A549 (cell line): ENCODE results near the gene BCAS2.

Source experiments
- BCL3 ChIP-seq: fragments of >200 bp; sonication (Bioruptor Twin); formaldehyde crosslinking; IDR thresholded peaks from 3 replicates; pipeline ENCODE4 v1.6.1; 2016
- BHLHE40 ChIP-seq: IDR thresholded peaks from 2 replicates; pipeline ENCODE4 v1.6.1; 2012; ENCODE audit warnings: low read depth, low read length, inconsistent platforms
- CBX8 ChIP-seq: fragments of 200-600 bp; sonication (generic); IDR thresholded peaks from 2 replicates; pipeline ENCODE4 v1.6.1; 2016
- CTCF ChIP-seq: fragments of >200 bp; sonication (Bioruptor Twin); formaldehyde crosslinking; IDR thresholded peaks from 3 replicates; pipeline ENCODE4 v1.5.1; 2016
- ELK1 ChIP-seq: fragments of 150-350 bp; IDR thresholded peaks from 2 replicates; pipeline ENCODE4 v1.6.1; 2014; ENCODE audit warnings: low read depth, mild to moderate bottlenecking, low read length
- GATA3 ChIP-seq: IDR thresholded peaks from 2 replicates; pipeline ENCODE4 v1.6.1; 2012; ENCODE audit warnings: borderline replicate concordance
- HOXA7 ChIP-seq: fragments of 250-450 bp; sonication (Bioruptor Pico); IDR thresholded peaks from 2 replicates; pipeline ENCODE4 v1.5.0; 2020; ENCODE audit warnings: mild to moderate bottlenecking, moderate library complexity
- HOXB13 ChIP-seq: fragments of 250-450 bp; sonication (Bioruptor Pico); IDR thresholded peaks from 2 replicates; pipeline ENCODE4 v1.5.0; 2020; ENCODE audit warnings: low read depth, mild to moderate bottlenecking, moderate library complexity
- MAFK ChIP-seq: fragments of 450-650 bp; IDR thresholded peaks from 2 replicates; pipeline ENCODE4 v1.6.1; 2014; ENCODE audit not compliant: partially characterized antibody
- MAX ChIP-seq: IDR thresholded peaks from 2 replicates; pipeline ENCODE4 v1.6.1; 2012
- POLR2A ChIP-seq: IDR thresholded peaks from 2 replicates; pipeline ENCODE4 v1.6.1; 2012; ENCODE audit warnings: mild to moderate bottlenecking, low read length
- RAD21 ChIP-seq, 2 experiments: fragments of >200 bp in 1 of 2; sonication (Bioruptor Twin) in 1 of 2; formaldehyde crosslinking in 1 of 2; IDR thresholded peaks in 1 of 2; conservative IDR thresholded peaks in 1 of 2; 2 replicates in 1 of 2; 3 replicates in 1 of 2; pipeline ENCODE4 v1.6.1; 2012 to 2018; ENCODE audit warnings: inconsistent platforms in 1 of 2
- ZC3H11A ChIP-seq: fragments of 450-650 bp; IDR thresholded peaks from 2 replicates; pipeline ENCODE4 v1.6.1; 2014; ENCODE audit warnings: antibody characterized with exemption, mild to moderate bottlenecking

- TF ChIP-seq CTCF (no peak), POLR2A (no peak), ZC3H11A (no peak), CBX8 (no peak), HOXB13 (CRISPR knock-in tag) (no peak), ELK1 (no peak), RAD21 (conservative IDR thresholded peaks at IDR 0.05 in 1 of 2, IDR thresholded peaks at IDR 0.05 in 1 of 2) (no peak), MAFK (no peak), MAX (no peak), BHLHE40 (no peak), BCL3 (no peak), GATA3 (no peak), HOXA7 (CRISPR knock-in tag) (no peak)
These were observed 34.3 kb downstream of the BCAS2 start for GRCh38 chr1:114547076-114547475.
